Calu3 (cell line): ENCODE results near the gene DACT2. TPM values are rescaled to one million over a fixed set of nuclear protein-coding genes. Genes with fewer than 3 reads are reported as not detected.

Experiments used
- BruUV-seq: library from RNA; stranded (reverse); fragments of 400-500 nt; replicated peaks from 2 replicates; lab custom pipeline; 2021; lab: Mats Ljungman, UMichigan
- CTCF ChIA-PET: fragments of 300-600 bp; sonication (Branson Sonifier 250); formaldehyde crosslinking; loops from one replicate; lab custom pipeline; 2022; ENCODE audit warnings: antibody characterized with exemption; lab: Charles Lee
- DNase-seq: peaks from one replicate; pipeline ENCODE4 v3.0.0; 2022
- H3K27ac Mint-ChIP-seq: one replicate; pipeline ENCODE4 v1.8.0; 2022; ENCODE audit warnings: mixed read lengths; ENCODE audit not compliant: unreplicated experiment
- H3K27me3 Mint-ChIP-seq: one replicate; pipeline ENCODE4 v1.8.0; 2022; ENCODE audit warnings: mixed read lengths; ENCODE audit not compliant: unreplicated experiment
- H3K36me3 Mint-ChIP-seq: one replicate; pipeline ENCODE4 v1.8.0; 2022; ENCODE audit warnings: mild to moderate bottlenecking, moderate library complexity, mixed read lengths; ENCODE audit not compliant: insufficient read depth, unreplicated experiment
- H3K4me1 Mint-ChIP-seq: one replicate; pipeline ENCODE4 v1.8.0; 2022; ENCODE audit warnings: mild to moderate bottlenecking, low read depth, mixed read lengths; ENCODE audit not compliant: unreplicated experiment
- H3K4me3 Mint-ChIP-seq: one replicate; pipeline ENCODE4 v1.8.0; 2022; ENCODE audit warnings: mild to moderate bottlenecking, low read depth, moderate library complexity, mixed read lengths; ENCODE audit not compliant: unreplicated experiment
- H3K9me3 Mint-ChIP-seq: one replicate; pipeline ENCODE4 v1.8.0; 2022; ENCODE audit warnings: low read depth, mixed read lengths; ENCODE audit not compliant: unreplicated experiment
- CTCF ChIP-seq: fragments of 200-600 bp; IDR thresholded peaks from one replicate; pipeline ENCODE4 v1.8.0; 2022; ENCODE audit warnings: antibody characterized with exemption; ENCODE audit not compliant: unreplicated experiment
- intact Hi-C: fragments of 100-400 bp; cut with micrococcal nuclease; formaldehyde crosslinking; loops from one replicate; pipeline ENCODE4 v1.10.0; 2022; ENCODE audit not compliant: unreplicated experiment
- total RNA-seq: library from RNA; stranded (reverse); gene quantifications from 2 replicates; pipeline ENCODE4 v1.2.3, GENCODE V29; 2022

Gene DACT2
- total RNA-seq, 1 experiment from 2014 or later, result not detected

GRCh38 chr6:168348186-168348585, 28.6 kb upstream of the DACT2 start:
- Mint-ChIP-seq H3K27ac (no peak overlapping the region), H3K4me3 (no peak overlapping the region), H3K27me3 (peaks cover 72% of the 10 kb centered on the region), H3K9me3 (no peaks in the 10 kb centered on the region), H3K4me1 (no peaks in the 10 kb centered on the region), H3K36me3 (no peaks in the 10 kb centered on the region)
- no peak for DNase-seq
- CTCF ChIA-PET, result no interaction called here
- intact Hi-C loops, result no loop called here
- no peak for TF ChIP-seq CTCF
- BruUV-seq, result no TSS peak

- H3K9me3 Mint-ChIP-seq, result no peaks in the 10 kb centered on the region
- CTCF ChIA-PET, result no interaction called here
- no peak overlapping the region for H3K4me3 Mint-ChIP-seq
- BruUV-seq, result no TSS peak
- intact Hi-C loops, result no loop called here
- H3K4me1 Mint-ChIP-seq, result peaks cover 5% of the 10 kb centered on the region
- TF ChIP-seq CTCF, result no peak
- H3K36me3 Mint-ChIP-seq, result no peaks in the 10 kb centered on the region
- no peak overlapping the region for H3K27ac Mint-ChIP-seq
- H3K27me3 Mint-ChIP-seq, result peaks cover 66% of the 10 kb centered on the region
- DNase-seq, result no peak
Measured at GRCh38 chr6:168347615-168348014, 28.0 kb upstream of the DACT2 start.

- CTCF ChIA-PET, result no interaction called here
- peaks cover 10% of the 10 kb centered on the region for H3K4me1 Mint-ChIP-seq
- TF ChIP-seq CTCF, result no peak
- peaks cover 61% of the 10 kb centered on the region for H3K27me3 Mint-ChIP-seq
- H3K9me3 Mint-ChIP-seq, result no peaks in the 10 kb centered on the region
- intact Hi-C loops, result no loop called here
- DNase-seq, result no peak
- no TSS peak for BruUV-seq
- no peak overlapping the region for H3K4me3 Mint-ChIP-seq
- H3K36me3 Mint-ChIP-seq, result no peaks in the 10 kb centered on the region
- H3K27ac Mint-ChIP-seq, result no peak overlapping the region
Measured at GRCh38 chr6:168347053-168347452, 27.5 kb upstream of the DACT2 start.

- Mint-ChIP-seq H3K27ac (no peak overlapping the region), H3K9me3 (no peaks in the 10 kb centered on the region), H3K36me3 (no peaks in the 10 kb centered on the region), H3K4me1 (peaks cover 10% of the 10 kb centered on the region), H3K4me3 (no peak overlapping the region), H3K27me3 (peaks cover 51% of the 10 kb centered on the region)
- TF ChIP-seq CTCF, result no peak
- intact Hi-C loops, result no loop called here
- BruUV-seq, result no TSS peak
- no peak for DNase-seq
- CTCF ChIA-PET, result interaction anchor here (0.7 kb wide), 1 partner anchor 99 kb away, joined by 14 read pairs; no protein-coding TSS in a partner anchor
Measured at GRCh38 chr6:168345896-168346754, 26.5 kb upstream of the DACT2 start.
